ENCODE data around the gene SLX9. TPM values are rescaled to one million over a fixed set of nuclear protein-coding genes. Genes with fewer than 3 reads are reported as not detected.
A peak's percentile ranks its signal among the peaks of the same experiment; 100 is the strongest.

SLX9 gene
- total RNA-seq, 2 donors from 2014 or later: 21.4 to 24.8 TPM

GRCh38 chr21:44956356-44957046 lies 16.7 kb downstream of the SLX9 start:
- 94% methylated on average over 34 of the region's 35 CpGs for WGBS
- intact Hi-C loops (cut with DNase I): loop anchor here (10.0 kb wide), 1 partner anchor 478 kb away; no protein-coding TSS in a partner anchor
- no peak for DNase-seq (ENCODE audit: low spot score)
- H3K36me3 ChIP-seq: no peaks in the 10 kb centered on the region
- H3K4me3 ChIP-seq: no peak overlapping the region
- no peaks in the 10 kb centered on the region for H3K9me3 ChIP-seq
- no peak for TF ChIP-seq POLR2A (IDR thresholded peaks at IDR 0.05)
- TF ChIP-seq POLR2AphosphoS5 (IDR thresholded peaks at IDR 0.05): no peak
- TF ChIP-seq CTCF (IDR thresholded peaks at IDR 0.05): no peak
- H3K27ac ChIP-seq: no peak overlapping the region
- H3K4me1 ChIP-seq (replicated peaks): no peaks in the 10 kb centered on the region
- no peaks in the 10 kb centered on the region for H3K27me3 ChIP-seq (replicated peaks; ENCODE audit: insufficient read depth)

GRCh38 chr21:44957047-44957831 lies 17.4 kb downstream of the SLX9 start:
- Histone ChIP-seq H3K4me1 (replicated peaks) (no peaks in the 10 kb centered on the region), H3K36me3 (no peaks in the 10 kb centered on the region), H3K27me3 (replicated peaks; ENCODE audit: insufficient read depth) (no peaks in the 10 kb centered on the region), H3K9me3 (no peaks in the 10 kb centered on the region), H3K27ac (no peak overlapping the region), H3K4me3 (no peak overlapping the region)
- 92% methylated on average over 17 of the region's 22 CpGs for WGBS
- DNase-seq (ENCODE audit: low spot score): no peak
- intact Hi-C loops (cut with DNase I): loop anchor here (10.0 kb wide), 1 partner anchor 478 kb away; no protein-coding TSS in a partner anchor
- TF ChIP-seq POLR2A (IDR thresholded peaks at IDR 0.05): no peak
- no peak for TF ChIP-seq CTCF (IDR thresholded peaks at IDR 0.05)
- TF ChIP-seq POLR2AphosphoS5 (IDR thresholded peaks at IDR 0.05): no peak

- Histone ChIP-seq H3K9me3 (no peaks in the 10 kb centered on the region), H3K4me3 (no peak overlapping the region), H3K4me1 (replicated peaks) (no peaks in the 10 kb centered on the region), H3K36me3 (no peaks in the 10 kb centered on the region), H3K27me3 (replicated peaks; ENCODE audit: insufficient read depth) (no peaks in the 10 kb centered on the region), H3K27ac (no peak overlapping the region)
- 80% methylated on average over 25 of the region's 26 CpGs for WGBS
- no peak for DNase-seq (ENCODE audit: low spot score)
- TF ChIP-seq CTCF (IDR thresholded peaks at IDR 0.05): no peak
- no peak for TF ChIP-seq POLR2AphosphoS5 (IDR thresholded peaks at IDR 0.05)
- no peak for TF ChIP-seq POLR2A (IDR thresholded peaks at IDR 0.05)
- intact Hi-C loops (cut with DNase I): loop anchor here (10.0 kb wide), 1 partner anchor 477 kb away; no protein-coding TSS in a partner anchor
Measured at GRCh38 chr21:44957901-44958451, 18.1 kb downstream of the SLX9 start.

GRCh38 chr21:44958471-44959191 lies 18.8 kb downstream of the SLX9 start:
- H3K27ac ChIP-seq: peak overlapping the region in 1 of 2 donors; percentile 13
- intact Hi-C loops (cut with DNase I): loop anchor here (10.0 kb wide), 1 partner anchor 476 kb away; no protein-coding TSS in a partner anchor

More at GRCh38 chr21:44958471-44959191, 18.8 kb downstream of the SLX9 start:
- no peak for DNase-seq (ENCODE audit: low spot score)
- no peaks in the 10 kb centered on the region for H3K27me3 ChIP-seq (replicated peaks; ENCODE audit: insufficient read depth)
- 57% methylated on average over 28 of the region's 28 CpGs for WGBS
- H3K9me3 ChIP-seq: no peaks in the 10 kb centered on the region
- no peaks in the 10 kb centered on the region for H3K4me1 ChIP-seq (replicated peaks)
- no peak overlapping the region for H3K4me3 ChIP-seq
- TF ChIP-seq POLR2A (IDR thresholded peaks at IDR 0.05): no peak
- no peak for TF ChIP-seq POLR2AphosphoS5 (IDR thresholded peaks at IDR 0.05)
- TF ChIP-seq CTCF (IDR thresholded peaks at IDR 0.05): no peak
- no peaks in the 10 kb centered on the region for H3K36me3 ChIP-seq
